Tibial nerve (tissue), 3 donors: ENCODE results near the gene TENM4.

Experiments used
- POLR2A ChIP-seq, 2 donors: fragments of 450-650 bp; IDR thresholded peaks; one replicate each; pipeline ENCODE4 v1.6.1; 2017; ENCODE audit warnings: antibody characterized with exemption in 2 of 2, mild to moderate bottlenecking in 2 of 2, moderate library complexity in 2 of 2
- TF ChIP-seq, protein P1 (sequence below), 5 experiments: fragments of 200-600 bp in 3 of 5; fragments of 450-650 bp in 2 of 5; sonication (generic) in 3 of 5; IDR thresholded peaks; one replicate each; pipeline ENCODE4 v1.5.1; 2016 to 2019; ENCODE audit warnings: antibody characterized with exemption in 5 of 5, mild to moderate bottlenecking in 3 of 5, moderate library complexity in 2 of 5

- TF ChIP-seq, protein P1, sequence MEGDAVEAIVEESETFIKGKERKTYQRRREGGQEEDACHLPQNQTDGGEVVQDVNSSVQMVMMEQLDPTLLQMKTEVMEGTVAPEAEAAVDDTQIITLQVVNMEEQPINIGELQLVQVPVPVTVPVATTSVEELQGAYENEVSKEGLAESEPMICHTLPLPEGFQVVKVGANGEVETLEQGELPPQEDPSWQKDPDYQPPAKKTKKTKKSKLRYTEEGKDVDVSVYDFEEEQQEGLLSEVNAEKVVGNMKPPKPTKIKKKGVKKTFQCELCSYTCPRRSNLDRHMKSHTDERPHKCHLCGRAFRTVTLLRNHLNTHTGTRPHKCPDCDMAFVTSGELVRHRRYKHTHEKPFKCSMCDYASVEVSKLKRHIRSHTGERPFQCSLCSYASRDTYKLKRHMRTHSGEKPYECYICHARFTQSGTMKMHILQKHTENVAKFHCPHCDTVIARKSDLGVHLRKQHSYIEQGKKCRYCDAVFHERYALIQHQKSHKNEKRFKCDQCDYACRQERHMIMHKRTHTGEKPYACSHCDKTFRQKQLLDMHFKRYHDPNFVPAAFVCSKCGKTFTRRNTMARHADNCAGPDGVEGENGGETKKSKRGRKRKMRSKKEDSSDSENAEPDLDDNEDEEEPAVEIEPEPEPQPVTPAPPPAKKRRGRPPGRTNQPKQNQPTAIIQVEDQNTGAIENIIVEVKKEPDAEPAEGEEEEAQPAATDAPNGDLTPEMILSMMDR (IDR thresholded peaks at IDR 0.05), result no peak
- no peak for TF ChIP-seq POLR2A (IDR thresholded peaks at IDR 0.05)
These were observed 732.4 kb downstream of the TENM4 start for GRCh38 chr11:78708388-78708787.
